Memory B cell (primary cell): Measurements from ENCODE around the gene PLA2G3.
"Not testable (repeated sequence)": the region's sequence is repeated elsewhere in the genome, so short reads cannot be mapped to it uniquely, and the experiment has no call there.

Experiments
- ATAC-seq: fragments of 150-1000 bp; cut with Tn5 transposase; 2 replicates; pipeline ENCODE4 v1.10.0; 2021; ENCODE audit warnings: low read depth, mild to moderate bottlenecking, moderate library complexity
- DNase-seq, 2 donors: peaks; one replicate each; pipeline ENCODE4 v3.0.0; 2022; ENCODE audit warnings: low spot score in 2 of 2
- H3K27ac Mint-ChIP-seq: one replicate; pipeline ENCODE4 v1.8.0; 2022; ENCODE audit warnings: mild to moderate bottlenecking, moderate library complexity, mixed read lengths
- H3K27me3 Mint-ChIP-seq: one replicate; pipeline ENCODE4 v1.8.0; 2022; ENCODE audit warnings: mixed read lengths
- H3K36me3 Mint-ChIP-seq: one replicate; pipeline ENCODE4 v1.8.0; 2022; ENCODE audit warnings: mild to moderate bottlenecking, mixed read lengths
- H3K4me1 Mint-ChIP-seq: one replicate; pipeline ENCODE4 v1.8.0; 2022; ENCODE audit warnings: mixed read lengths
- H3K4me3 Mint-ChIP-seq: one replicate; pipeline ENCODE4 v1.8.0; 2022; ENCODE audit warnings: mild to moderate bottlenecking, moderate library complexity, mixed read lengths
- H3K9me3 Mint-ChIP-seq: one replicate; pipeline ENCODE4 v1.8.0; 2022; ENCODE audit warnings: mixed read lengths

Gene PLA2G3

GRCh38 chr22:31106001-31106571 lies 34.2 kb downstream of the PLA2G3 start:
- no peak for DNase-seq
- Mint-ChIP-seq H3K4me3 (peak overlapping the region; percentile 90), H3K4me1 (peaks cover 19% of the 10 kb centered on the region), H3K27me3 (no peaks in the 10 kb centered on the region), H3K9me3 (no peaks in the 10 kb centered on the region), H3K27ac (peak overlapping the region; percentile 88), H3K36me3 (no peaks in the 10 kb centered on the region)
- no peak for ATAC-seq

- H3K4me1 Mint-ChIP-seq, result peaks cover 19% of the 10 kb centered on the region
- H3K9me3 Mint-ChIP-seq, result no peaks in the 10 kb centered on the region
- no peaks in the 10 kb centered on the region for H3K27me3 Mint-ChIP-seq
- H3K4me3 Mint-ChIP-seq, result no peak overlapping the region
- DNase-seq (no peak), ATAC-seq (no peak)
- H3K36me3 Mint-ChIP-seq, result no peaks in the 10 kb centered on the region
- no peak overlapping the region for H3K27ac Mint-ChIP-seq
These were observed 34.9 kb downstream of the PLA2G3 start for GRCh38 chr22:31105282-31105929.

- no peak for DNase-seq
These were observed 35.4 kb downstream of the PLA2G3 start for GRCh38 chr22:31104869-31105268.

GRCh38 chr22:31103899-31104694 lies 36.2 kb downstream of the PLA2G3 start:
- Mint-ChIP-seq H3K4me3 (no peak overlapping the region), H3K9me3 (no peaks in the 10 kb centered on the region), H3K27ac (no peak overlapping the region), H3K27me3 (no peaks in the 10 kb centered on the region), H3K4me1 (peaks cover 19% of the 10 kb centered on the region), H3K36me3 (peaks cover 2% of the 10 kb centered on the region)
- ATAC-seq (no peak), DNase-seq (no peak)

More at GRCh38 chr22:31104869-31105268, 35.4 kb downstream of the PLA2G3 start:
- Mint-ChIP-seq H3K27me3 (no peaks in the 10 kb centered on the region), H3K36me3 (peaks cover 2% of the 10 kb centered on the region), H3K27ac (no peak overlapping the region), H3K4me1 (peaks cover 19% of the 10 kb centered on the region), H3K4me3 (no peak overlapping the region), H3K9me3 (no peaks in the 10 kb centered on the region)
- peak; percentile 19 for ATAC-seq

- peaks cover 19% of the 10 kb centered on the region for H3K4me1 Mint-ChIP-seq
- H3K27me3 Mint-ChIP-seq, result no peaks in the 10 kb centered on the region
- H3K36me3 Mint-ChIP-seq, result peaks cover 5% of the 10 kb centered on the region
- H3K27ac Mint-ChIP-seq, result no peak overlapping the region
- no peaks in the 10 kb centered on the region for H3K9me3 Mint-ChIP-seq
- ATAC-seq, result no peak
- H3K4me3 Mint-ChIP-seq, result no peak overlapping the region
- DNase-seq, result no peak
These were observed 37.2 kb downstream of the PLA2G3 start for GRCh38 chr22:31103111-31103510.

- Mint-ChIP-seq H3K4me1 (peaks cover 15% of the 10 kb centered on the region), H3K27ac (no peak overlapping the region), H3K9me3 (no peaks in the 10 kb centered on the region), H3K27me3 (no peaks in the 10 kb centered on the region), H3K4me3 (no peak overlapping the region), H3K36me3 (peaks cover 5% of the 10 kb centered on the region)
- DNase-seq (no peak), ATAC-seq (no peak)
These were observed 37.7 kb downstream of the PLA2G3 start for GRCh38 chr22:31102441-31103081.

- H3K36me3 Mint-ChIP-seq, result peaks cover 14% of the 10 kb centered on the region
- H3K27ac Mint-ChIP-seq, result no peak overlapping the region
These were observed 39.4 kb downstream of the PLA2G3 start for GRCh38 chr22:31100762-31101525.

GRCh38 chr22:31099841-31100761 lies 40.2 kb downstream of the PLA2G3 start:
- Mint-ChIP-seq H3K9me3 (no peaks in the 10 kb centered on the region), H3K4me1 (no peaks in the 10 kb centered on the region), H3K4me3 (no peak overlapping the region), H3K27ac (no peak overlapping the region), H3K27me3 (no peaks in the 10 kb centered on the region), H3K36me3 (peaks cover 16% of the 10 kb centered on the region)
- DNase-seq (no peak), ATAC-seq (no peak)

More at GRCh38 chr22:31100762-31101525, 39.4 kb downstream of the PLA2G3 start:
- Mint-ChIP-seq H3K4me1 (peaks cover 4% of the 10 kb centered on the region), H3K27me3 (no peaks in the 10 kb centered on the region), H3K9me3 (no peaks in the 10 kb centered on the region), H3K4me3 (no peak overlapping the region)
- ATAC-seq (no peak), DNase-seq (no peak)

- no peak for ATAC-seq
- Mint-ChIP-seq H3K4me3 (no peak overlapping the region), H3K4me1 (no peaks in the 10 kb centered on the region)
These were observed 40.9 kb downstream of the PLA2G3 start for GRCh38 chr22:31099386-31099785.

GRCh38 chr22:31098632-31099110 lies 41.6 kb downstream of the PLA2G3 start:
- H3K9me3 Mint-ChIP-seq, result no peaks in the 10 kb centered on the region
- H3K4me1 Mint-ChIP-seq, result no peaks in the 10 kb centered on the region
- no peak for ATAC-seq
- H3K27me3 Mint-ChIP-seq, result no peaks in the 10 kb centered on the region
- DNase-seq, result no peak
- no peak overlapping the region for H3K27ac Mint-ChIP-seq
- no peak overlapping the region for H3K4me3 Mint-ChIP-seq
- peaks cover 16% of the 10 kb centered on the region for H3K36me3 Mint-ChIP-seq

More at GRCh38 chr22:31099386-31099785, 40.9 kb downstream of the PLA2G3 start:
- Mint-ChIP-seq H3K36me3 (peaks cover 16% of the 10 kb centered on the region), H3K9me3 (no peaks in the 10 kb centered on the region), H3K27ac (no peak overlapping the region), H3K27me3 (no peaks in the 10 kb centered on the region)
- no peak for DNase-seq

GRCh38 chr22:31097941-31098631 lies 42.2 kb downstream of the PLA2G3 start:
- Mint-ChIP-seq H3K36me3 (peaks cover 16% of the 10 kb centered on the region), H3K4me3 (no peak overlapping the region), H3K4me1 (no peaks in the 10 kb centered on the region), H3K27ac (no peak overlapping the region), H3K9me3 (no peaks in the 10 kb centered on the region), H3K27me3 (no peaks in the 10 kb centered on the region)
- DNase-seq (no peak), ATAC-seq (no peak)

- DNase-seq, H3K27me3 Mint-ChIP-seq, H3K4me1 Mint-ChIP-seq, H3K27ac Mint-ChIP-seq, ATAC-seq, H3K9me3 Mint-ChIP-seq, H3K4me3 Mint-ChIP-seq: not testable (repeated sequence)
- H3K36me3 Mint-ChIP-seq, result peaks cover 16% of the 10 kb centered on the region
These were observed 42.8 kb downstream of the PLA2G3 start for GRCh38 chr22:31097539-31097938.
